ENCODE data around the gene FAM163B.

Gene FAM163B

GRCh38 chr9:133529874-133530273, 79.3 kb downstream of the FAM163B start:
- no peak overlapping the region for H3K27ac ChIP-seq (ENCODE audit: extremely low read depth, low read depth, low read length)
- no peak overlapping the region for H3K4me3 ChIP-seq (ENCODE audit: low read depth, low read length)
- H3K4me1 ChIP-seq (ENCODE audit: control insufficient read depth, insufficient read depth, low read length), result no peaks in the 10 kb centered on the region
- H3K36me3 ChIP-seq (ENCODE audit: control insufficient read depth in 2 of 2, insufficient read depth in 1 of 2, low read length in 2 of 2), result no peaks in the 10 kb centered on the region
- POLR2A ChIA-PET, result interaction anchor here (1.0 kb wide), 1 partner anchor 51 kb away, joined by 3 read pairs; the partner anchor contains the start of gene SLC2A6
- no peaks in the 10 kb centered on the region for H3K9me3 ChIP-seq (ENCODE audit: control insufficient read depth, insufficient read depth, low read depth, low read length)
- TF ChIP-seq ZNF677 (tag by site-specific recombination; IDR thresholded peaks at IDR 0.05) (no peak), ZNF214 (tag by site-specific recombination; IDR thresholded peaks at IDR 0.05; ENCODE audit: borderline replicate concordance) (no peak), ZNF280D (tag by site-specific recombination; IDR thresholded peaks at IDR 0.05) (no peak), SCRT1 (tag by site-specific recombination; IDR thresholded peaks at IDR 0.05; ENCODE audit: borderline replicate concordance) (no peak), ZNF629 (tag by site-specific recombination; IDR thresholded peaks at IDR 0.05) (no peak), WT1 (tag by site-specific recombination; IDR thresholded peaks at IDR 0.05) (no peak), SP3 (tag by site-specific recombination; IDR thresholded peaks at IDR 0.05) (no peak), ZNF501 (tag by site-specific recombination; IDR thresholded peaks at IDR 0.05) (no peak), ATF2 (tag by site-specific recombination; IDR thresholded peaks at IDR 0.05; ENCODE audit: low read depth) (no peak), ZNF621 (tag by site-specific recombination; IDR thresholded peaks at IDR 0.05) (no peak), ZNF449 (tag by site-specific recombination; IDR thresholded peaks at IDR 0.05) (no peak), GLIS1 (tag by site-specific recombination; IDR thresholded peaks at IDR 0.05) (no peak), ZNF174 (tag by site-specific recombination; IDR thresholded peaks at IDR 0.05) (no peak), ZNF776 (tag by site-specific recombination; IDR thresholded peaks at IDR 0.05; ENCODE audit: borderline replicate concordance) (no peak), INSM2 (tag by site-specific recombination; IDR thresholded peaks at IDR 0.05) (no peak), ZBTB20 (tag by site-specific recombination; IDR thresholded peaks at IDR 0.05) (no peak), ZNF518A (tag by site-specific recombination; conservative IDR thresholded peaks at IDR 0.05; ENCODE audit: low read depth) (no peak)
- CTCF ChIA-PET, result interaction anchor here (0.7 to 1.1 kb wide), 5 partner anchors 119 to 464 kb away, joined by 4 to 5 read pairs (median 4); no protein-coding TSS in a partner anchor
